Pancreas (tissue), 10 donors: ENCODE measurements around the gene GPC6. TPM values are rescaled to one million over a fixed set of nuclear protein-coding genes. Genes with fewer than 3 reads are reported as not detected.

Experiments
- ATAC-seq, 4 donors: fragments of 200-7000 bp; cut with Tn5 transposase; one replicate each; pipeline versions ENCODE4 v1.8.0 to v1.9.1; 2020; ENCODE audit warnings: mild to moderate bottlenecking in 4 of 4, moderate library complexity in 4 of 4
- DNase-seq, 6 donors: peaks; one replicate each; pipeline ENCODE4 v3.0.0-alpha.2; 2020
- FAIRE-seq: peaks from 2 replicates; lab custom pipeline; 2012; peaks lifted over from hg19 to GRCh38; lab: Jason Lieb, UNC
- H3K27ac ChIP-seq, 4 donors: fragments of 200-600 bp; sonication (generic); 1 replicate in 3 of 4; 2 replicates in 1 of 4; pipeline versions ENCODE4 v1.5.0 to v1.8.0; 2020
- H3K27me3 ChIP-seq, 4 donors: fragments of 200-600 bp; one replicate each; pipeline ENCODE4 v1.8.0; 2021
- H3K36me3 ChIP-seq, 3 donors: fragments of 200-600 bp; sonication (generic) in 1 of 3; one replicate each; pipeline versions ENCODE4 v1.5.0 to v1.8.0; 2020 to 2021
- H3K4me1 ChIP-seq, 3 donors: fragments of 200-600 bp; one replicate each; pipeline ENCODE4 v1.8.0; 2021
- H3K4me3 ChIP-seq, 4 donors: fragments of 200-600 bp; sonication (generic) in 2 of 4; one replicate each; pipeline versions ENCODE4 v1.5.0 to v1.8.0; 2020 to 2021
- H3K9me3 ChIP-seq, 4 donors: fragments of 200-600 bp; one replicate each; pipeline ENCODE4 v1.8.0; 2021
- CTCF ChIP-seq, 4 donors: fragments of 200-600 bp; sonication (generic) in 3 of 4; IDR thresholded peaks; one replicate each; pipeline versions ENCODE4 v1.5.0 to v1.8.0; 2021; ENCODE audit warnings: antibody characterized with exemption in 4 of 4
- WGBS, 2 donors: extraction: QIAGEN DNeasy Blood & Tissue Kit; methylation state at CpG; one replicate each; pipeline ENCODE4 v1.1.7; 2013; 5-methylcytosine and 5-hydroxymethylcytosine counted together
- intact Hi-C, 3 donors: fragments of 100-400 bp; cut with DNase I; formaldehyde crosslinking; loops; one replicate each; pipeline versions ENCODE4 v1.11.1 to v1.14.2; 2022
- polyA plus RNA-seq, 2 donors: library from polyadenylated mRNA; stranded (reverse); fragments of 200-250 nt; gene quantifications; one replicate each; pipeline ENCODE4 v1.2.3, GENCODE V29; 2013
- total RNA-seq, 6 donors: library from RNA; stranded (reverse); fragmentation: NEBNext Ultra II Directional in 4 of 6; extraction: Animal tissue kit (Norgen Biotek cat#: 25700) in 4 of 6; gene quantifications; one replicate each; pipeline versions ENCODE4 v1.2.1 to v1.2.4, GENCODE V29; 2021 to 2023
- donor health status: healthy with polysubstance abuse.
- donor health status: DM: no; HTN: no; CAD: no; lungs with moderate emphysema.
- donor health status: DM: no; HTN: no; CAD: no.
- donor health status: control.
- donor health status: control.
- donor health status: Bipolar disorder and iron deficiency.
- donor health status: DM: yes; HTN: yes; CAD: no.
- donor health status: DM: no; HTN: no; CAD: no.
- donor health status: DM: no; HTN: no; CAD: no.
- donor health status: DM: yes; HTN: yes; CAD: no.

GPC6 gene
- total and polyA plus RNA-seq, 8 donors: 0.23 to 3.3 (median 1.2) TPM

DNA sequence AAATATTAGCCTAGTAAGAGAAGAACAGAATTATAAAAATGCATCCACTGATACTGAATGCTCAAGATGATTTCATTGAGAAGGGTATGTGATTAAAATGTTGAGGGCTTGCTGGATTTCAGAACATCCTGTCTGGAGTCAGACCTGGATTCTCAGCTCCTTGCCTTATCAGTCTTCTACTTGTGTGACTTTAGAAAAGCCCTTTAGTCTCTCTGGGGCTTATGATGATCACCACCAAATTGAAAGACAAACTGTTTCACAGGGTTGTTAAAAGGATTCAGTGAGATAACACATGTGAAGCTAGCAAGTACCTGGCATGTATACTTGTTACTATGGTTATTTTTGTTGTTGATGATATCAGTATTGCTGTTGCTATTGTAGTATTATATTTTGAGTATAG is 118.4 kb downstream of the GPC6 start:
- DNase-seq (no peak), ATAC-seq (no peak), FAIRE-seq (no peak)
- Histone ChIP-seq H3K36me3 (no peaks in the 10 kb centered on the region), H3K27ac (no peak overlapping the region), H3K9me3 (no peaks in the 10 kb centered on the region), H3K27me3 (no peaks in the 10 kb centered on the region), H3K4me1 (no peaks in the 10 kb centered on the region), H3K4me3 (no peak overlapping the region)
- no peak for TF ChIP-seq CTCF (IDR thresholded peaks at IDR 0.05)
- intact Hi-C loops: no loop called here

GRCh38 chr13:93345770-93346169 is 119.2 kb downstream of the GPC6 start:
- Histone ChIP-seq H3K36me3 (no peaks in the 10 kb centered on the region), H3K4me1 (no peaks in the 10 kb centered on the region), H3K9me3 (no peaks in the 10 kb centered on the region), H3K27ac (no peak overlapping the region), H3K27me3 (no peaks in the 10 kb centered on the region), H3K4me3 (no peak overlapping the region)
- no peak for FAIRE-seq
- intact Hi-C loops: no loop called here
- TF ChIP-seq CTCF (IDR thresholded peaks at IDR 0.05): no peak
- no peak for ATAC-seq
- 52 to 68% methylated on average over 2 of the region's 2 CpGs for WGBS, 2 donors
- DNase-seq: no peak

GRCh38 chr13:93352616-93353015 is 126.0 kb downstream of the GPC6 start:
- WGBS, 2 donors: 80 to 89% methylated on average over 4 of the region's 4 CpGs
- H3K4me3 ChIP-seq: no peak overlapping the region
- H3K9me3 ChIP-seq: no peaks in the 10 kb centered on the region
- H3K27ac ChIP-seq: no peak overlapping the region
- H3K4me1 ChIP-seq: no peaks in the 10 kb centered on the region
- FAIRE-seq (no peak), ATAC-seq (no peak), DNase-seq (no peak)
- no peak for TF ChIP-seq CTCF (IDR thresholded peaks at IDR 0.05)
- no peaks in the 10 kb centered on the region for H3K36me3 ChIP-seq
- no peaks in the 10 kb centered on the region for H3K27me3 ChIP-seq
- intact Hi-C loops: no loop called here

DNA sequence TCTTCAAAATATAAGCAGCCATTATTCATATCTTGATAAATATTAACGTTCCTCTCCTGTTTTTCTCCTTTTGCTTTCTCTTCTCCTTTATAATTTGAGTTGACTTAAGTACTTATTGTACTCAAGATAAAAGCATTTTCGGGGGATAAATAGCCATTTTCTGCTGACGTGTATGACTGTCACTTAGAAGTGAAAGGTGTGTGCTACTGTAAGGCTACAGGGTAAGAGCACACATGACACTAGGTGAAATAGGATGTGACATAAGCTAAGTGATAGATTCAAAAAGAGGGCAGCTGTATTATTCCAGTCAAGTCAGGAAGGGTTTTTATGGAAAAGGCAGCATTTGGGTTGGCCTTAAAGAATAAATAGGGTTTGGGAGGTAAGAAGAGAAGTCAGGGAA is 128.5 kb downstream of the GPC6 start:
- H3K27ac ChIP-seq: no peak overlapping the region
- no peak for TF ChIP-seq CTCF (IDR thresholded peaks at IDR 0.05)
- no peaks in the 10 kb centered on the region for H3K9me3 ChIP-seq
- no peak for FAIRE-seq
- no peaks in the 10 kb centered on the region for H3K4me1 ChIP-seq
- H3K27me3 ChIP-seq: no peaks in the 10 kb centered on the region
- 55 to 66% methylated on average over 3 of the region's 3 CpGs for WGBS, 2 donors
- DNase-seq: no peak
- intact Hi-C loops: no loop called here
- no peak for ATAC-seq
- H3K36me3 ChIP-seq: no peaks in the 10 kb centered on the region
- no peak overlapping the region for H3K4me3 ChIP-seq

DNA sequence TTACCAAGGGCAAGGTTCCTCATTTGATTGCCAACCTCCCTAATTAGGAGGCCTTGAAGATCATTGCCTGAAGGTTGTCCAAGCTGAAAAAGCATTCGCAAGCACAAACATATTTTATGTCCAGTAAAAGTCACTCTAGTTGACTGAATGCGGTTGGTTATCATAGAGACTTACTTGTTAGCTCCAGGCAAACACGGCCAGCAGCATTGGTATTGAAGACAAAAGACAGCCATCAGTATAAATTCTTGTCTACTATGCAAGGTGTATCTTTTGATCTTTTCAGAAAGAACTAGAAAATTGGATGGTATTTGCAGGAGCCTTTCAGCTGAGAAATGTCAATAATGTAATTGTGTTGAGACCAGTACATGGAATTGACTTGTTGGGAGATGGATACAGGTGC is 129.9 kb downstream of the GPC6 start:
- ATAC-seq (no peak), FAIRE-seq (no peak), DNase-seq (no peak)
- WGBS, 2 donors: 77 to 85% methylated on average over 3 of the region's 3 CpGs
- Histone ChIP-seq H3K4me3 (no peak overlapping the region), H3K27me3 (no peaks in the 10 kb centered on the region), H3K27ac (no peak overlapping the region), H3K9me3 (no peaks in the 10 kb centered on the region), H3K4me1 (no peaks in the 10 kb centered on the region), H3K36me3 (no peaks in the 10 kb centered on the region)
- intact Hi-C loops: no loop called here
- no peak for TF ChIP-seq CTCF (IDR thresholded peaks at IDR 0.05)
